HepG2 (cell line): ENCODE measurements around the gene RSRC2. TPM values are rescaled to one million over a fixed set of nuclear protein-coding genes. Genes with fewer than 3 reads are reported as not detected.

Source experiments
- ATAC-seq: fragments of 200-7000 bp; cut with Tn5 transposase; 3 replicates; pipeline ENCODE4 v1.9.1; 2020; ENCODE audit warnings: mild to moderate bottlenecking, moderate library complexity
- BruUV-seq: library from RNA; stranded (reverse); fragments of 400-500 nt; replicated peaks from 2 replicates; lab custom pipeline; 2021; lab: Mats Ljungman, UMichigan
- CTCF ChIA-PET: fragments of 300-600 bp; formaldehyde crosslinking; extraction: SDS; loops from one replicate; lab custom pipeline; 2021; ENCODE audit warnings: low total read pairs, inconsistent platforms, low intra/inter-chr PET ratio; lab: Yijun Ruan, JAX
- POLR2A ChIA-PET: fragments of 350-600 bp; sonication (Branson Sonifier 250); formaldehyde crosslinking; loops from one replicate; lab custom pipeline; 2020; ENCODE audit warnings: antibody characterized with exemption, inconsistent platforms; lab: Yijun Ruan, JAX
- DNase-seq: peaks from one replicate; pipeline ENCODE4 v3.0.0-alpha.2; 2015; ENCODE audit warnings: low spot score
- FAIRE-seq: peaks from 3 replicates; lab custom pipeline; 2011; peaks lifted over from hg19 to GRCh38; lab: Jason Lieb, UNC
- H2AFZ ChIP-seq: one replicate; pipeline ENCODE4 v1.6.1; 2011; ENCODE audit warnings: low read length, inconsistent platforms
- H3K27ac ChIP-seq: fragments of 300-600 bp; 3 replicates; pipeline ENCODE4 v1.8.0; 2011; ENCODE audit warnings: mixed run types, mild to moderate bottlenecking, mixed read lengths, low read length, inconsistent platforms; ENCODE audit not compliant: insufficient read depth; ENCODE audit errors: extremely low read length
- H3K27me3 ChIP-seq, 2 experiments: fragments of 200-600 bp in 1 of 2; 2 replicates in 1 of 2; 3 replicates in 1 of 2; pipeline versions ENCODE4 v1.6.0 to v1.8.0; 2011; ENCODE audit warnings: low read length in 2 of 2, mild to moderate bottlenecking in 2 of 2, moderate library complexity in 2 of 2, inconsistent platforms in 1 of 2; ENCODE audit not compliant: insufficient read depth in 2 of 2, control insufficient read depth in 1 of 2
- H3K36me3 ChIP-seq, 2 experiments: fragments of 200-600 bp in 1 of 2; replicated peaks in 1 of 2; 2 replicates in 1 of 2; 3 replicates in 1 of 2; pipeline versions ENCODE4 v1.5.1 to v1.8.0; 2011; ENCODE audit warnings: low read length in 2 of 2, inconsistent platforms in 1 of 2; ENCODE audit not compliant: insufficient read depth in 2 of 2, control insufficient read depth in 1 of 2
- H3K4me1 ChIP-seq: 2 replicates; pipeline ENCODE4 v1.5.1; 2012; ENCODE audit warnings: low read length, inconsistent platforms; ENCODE audit not compliant: insufficient read depth
- H3K4me2 ChIP-seq: 2 replicates; pipeline ENCODE4 v1.6.0; 2011; ENCODE audit warnings: low read depth, low read length, inconsistent platforms
- H3K4me3 ChIP-seq, 3 experiments: fragments of 200-600 bp in 1 of 3; sonication (generic), shearing (Covaris generic) in 1 of 3; replicated peaks in 1 of 3; 2 replicates each; pipeline ENCODE4 v1.5.1; 2011 to 2016; ENCODE audit warnings: low read length in 3 of 3, inconsistent platforms in 2 of 3, low read depth in 2 of 3, mild to moderate bottlenecking in 2 of 3, control low read depth in 1 of 3, mixed read lengths in 1 of 3; ENCODE audit not compliant: insufficient read depth in 1 of 3
- H3K79me2 ChIP-seq: one replicate; pipeline ENCODE4 v1.6.1; 2011; ENCODE audit warnings: low read length, inconsistent platforms; ENCODE audit not compliant: insufficient read depth
- H3K9ac ChIP-seq: 2 replicates; pipeline ENCODE4 v1.6.0; 2011; ENCODE audit warnings: mild to moderate bottlenecking, low read depth, low read length, inconsistent platforms; ENCODE audit not compliant: insufficient read depth
- H3K9me3 ChIP-seq: 2 replicates; pipeline ENCODE4 v1.5.1; 2012; ENCODE audit warnings: mild to moderate bottlenecking, low read length
- H4K20me1 ChIP-seq: 2 replicates; pipeline ENCODE4 v1.6.0; 2011; ENCODE audit warnings: inconsistent platforms, mild to moderate bottlenecking, low read length, moderate library complexity; ENCODE audit not compliant: insufficient read depth
- CREB3 ChIP-seq: sonication (generic); formaldehyde crosslinking; IDR thresholded peaks from 2 replicates; pipeline ENCODE4 v1.5.0; 2020; ENCODE audit warnings: missing genetic modification reagents
- DBP ChIP-seq: sonication (generic); formaldehyde crosslinking; IDR thresholded peaks from 2 replicates; pipeline ENCODE4 v1.4.0; 2020; ENCODE audit warnings: missing genetic modification reagents; ENCODE audit errors: not compliant biosample characterization
- EEA1 ChIP-seq: sonication (generic); formaldehyde crosslinking; IDR thresholded peaks from 2 replicates; pipeline ENCODE4 v1.5.1; 2020; ENCODE audit warnings: mild to moderate bottlenecking, missing genetic modification reagents, borderline replicate concordance
- GFI1 ChIP-seq: sonication (generic); formaldehyde crosslinking; IDR thresholded peaks from 2 replicates; pipeline ENCODE4 v1.5.0; 2020; ENCODE audit warnings: missing genetic modification reagents, mild to moderate bottlenecking, borderline replicate concordance
- KDM5A ChIP-seq: fragments of 200-600 bp; sonication (generic); IDR thresholded peaks from 2 replicates; pipeline ENCODE4 v1.7.0; 2018; ENCODE audit warnings: antibody characterized with exemption, mild to moderate bottlenecking, low read length, borderline replicate concordance
- PHF21A ChIP-seq: sonication (generic); formaldehyde crosslinking; IDR thresholded peaks from 2 replicates; pipeline ENCODE4 v1.5.0; 2020; ENCODE audit warnings: mild to moderate bottlenecking, missing genetic modification reagents
- TEAD2 ChIP-seq: sonication (generic); formaldehyde crosslinking; IDR thresholded peaks from 2 replicates; pipeline ENCODE4 v1.9.0; 2021; ENCODE audit warnings: missing genetic modification reagents
- ZBTB1 ChIP-seq: sonication (generic); formaldehyde crosslinking; IDR thresholded peaks from 2 replicates; pipeline ENCODE4 v1.4.0; 2020; ENCODE audit warnings: missing genetic modification reagents, borderline replicate concordance
- ZFP37 ChIP-seq: sonication (generic); formaldehyde crosslinking; IDR thresholded peaks from 2 replicates; pipeline ENCODE4 v1.4.0; 2020; ENCODE audit warnings: missing genetic modification reagents, borderline replicate concordance
- ZNF264 ChIP-seq: sonication (generic); formaldehyde crosslinking; IDR thresholded peaks from 2 replicates; pipeline ENCODE4 v1.4.0; 2020; ENCODE audit warnings: missing genetic modification reagents
- ZNF276 ChIP-seq: sonication (generic); formaldehyde crosslinking; IDR thresholded peaks from 2 replicates; pipeline ENCODE4 v1.4.0; 2020; ENCODE audit warnings: mild to moderate bottlenecking, low read depth, missing genetic modification reagents
- ZNF281 ChIP-seq: sonication (generic); formaldehyde crosslinking; IDR thresholded peaks from 2 replicates; pipeline ENCODE4 v1.4.0; 2020; ENCODE audit warnings: missing genetic modification reagents, borderline replicate concordance
- ZNF331 ChIP-seq: sonication (generic); formaldehyde crosslinking; IDR thresholded peaks from 2 replicates; pipeline ENCODE4 v1.4.0; 2020; ENCODE audit warnings: missing genetic modification reagents
- ZNF501 ChIP-seq: sonication (generic); formaldehyde crosslinking; IDR thresholded peaks from 2 replicates; pipeline ENCODE4 v1.5.1; 2020; ENCODE audit warnings: mild to moderate bottlenecking, moderate library complexity, missing genetic modification reagents
- ZNF614 ChIP-seq: IDR thresholded peaks from 2 replicates; pipeline ENCODE4 v1.6.1; 2018; ENCODE audit warnings: missing biosample characterization, missing genetic modification reagents, inconsistent platforms, borderline replicate concordance
- ZNF792 ChIP-seq: IDR thresholded peaks from 2 replicates; pipeline ENCODE4 v1.6.1; 2016
- WGBS: methylation state at CpG from one replicate; pipeline ENCODE4 v1.1.6; 2017; ENCODE audit warnings: low lambda C conversion rate; 5-methylcytosine and 5-hydroxymethylcytosine counted together
- in situ Hi-C: cut with HindIII; loops from 2 replicates; pipeline ENCODE4 v1.10.0; 2017; ENCODE audit warnings: low pct_unique_long_range_greater_than_20kb; ENCODE audit not compliant: extremely low pct_ligation_motif_present
- intact Hi-C: fragments of 100-400 bp; cut with micrococcal nuclease; formaldehyde crosslinking; loops from one replicate; pipeline ENCODE4 v1.10.0; 2022; ENCODE audit not compliant: unreplicated experiment
- polyA plus RNA-seq, 8 experiments: library from polyadenylated mRNA; depleted of rRNA in 3 of 8; stranded (reverse) in 7 of 8; unstranded in 1 of 8; fragments of >200 nt; fragmentation: Illumina TruSeq in 4 of 8; extraction: Trizol in 4 of 8; gene quantifications; 2 replicates each; pipeline versions ENCODE4 v1.2.1 to v1.2.3, GENCODE V29; 2011 to 2016; ENCODE audit warnings: low read depth in 4 of 8, missing spikeins in 1 of 8, mixed read lengths in 1 of 8; ENCODE audit not compliant: insufficient read depth in 1 of 8
- total RNA-seq, 5 experiments: library from RNA; depleted of rRNA; stranded (reverse); fragments of >200 nt; fragmentation: Illumina TruSeq; extraction: Trizol; gene quantifications; 2 replicates each; pipeline ENCODE4 v1.2.3, GENCODE V29; 2016; ENCODE audit warnings: low read depth in 1 of 5

The RSRC2 gene
- total and polyA plus RNA-seq, 2 of the 13 experiments (the other 11 are each of a cell fraction or from before 2014, with no cell fraction given) = 31.4 to 77.8 TPM

GRCh38 chr12:122569288-122569687 lies 42.6 kb upstream of the RSRC2 start:
- TF ChIP-seq ZNF331 (CRISPR knock-in tag) (no peak), ZNF614 (no peak), ZNF281 (CRISPR knock-in tag) (no peak), ZFP37 (no peak), EEA1 (no peak), CREB3 (CRISPR knock-in tag) (no peak), ZNF792 (CRISPR knock-in tag) (no peak), ZNF276 (CRISPR knock-in tag) (no peak), GFI1 (CRISPR knock-in tag) (no peak), PHF21A (CRISPR knock-in tag) (no peak), DBP (CRISPR knock-in tag) (no peak), TEAD2 (CRISPR knock-in tag) (no peak), ZNF264 (CRISPR knock-in tag) (no peak), ZNF501 (CRISPR knock-in tag) (no peak), KDM5A (no peak), ZBTB1 (no peak)
- 94% methylated on average over 5 of the region's 5 CpGs for WGBS
- no peak overlapping the region for H3K4me2 ChIP-seq
- H3K9me3 ChIP-seq = no peaks in the 10 kb centered on the region
- peaks cover 3 to 50% of the 10 kb centered on the region in 2 experiments for H3K36me3 ChIP-seq
- ChIA-PET CTCF (no interaction called here), POLR2A (no interaction called here)
- DNase-seq = no peak
- no peaks in the 10 kb centered on the region for H3K4me1 ChIP-seq
- H3K27me3 ChIP-seq = no peaks in the 10 kb centered on the region
- no peaks in the 10 kb centered on the region for H4K20me1 ChIP-seq
- no peak for FAIRE-seq
- H3K9ac ChIP-seq = no peak overlapping the region
- H3K27ac ChIP-seq = no peak overlapping the region
- H3K4me3 ChIP-seq = no peak overlapping the region
- intact Hi-C loops (no loop called here), in situ Hi-C loops (no loop called here)
- no peaks in the 10 kb centered on the region for H3K79me2 ChIP-seq
- H2AFZ ChIP-seq = no peak overlapping the region
- no peak for ATAC-seq
- BruUV-seq = no TSS peak
